HepG2 (cell line): Measurements from ENCODE around the gene SESN2. TPM values are rescaled to one million over a fixed set of nuclear protein-coding genes. Genes with fewer than 3 reads are reported as not detected.

Source experiments
- ATAC-seq: fragments of 200-7000 bp; cut with Tn5 transposase; 3 replicates; pipeline ENCODE4 v1.9.1; 2020; ENCODE audit warnings: mild to moderate bottlenecking, moderate library complexity
- BruUV-seq: library from RNA; stranded (reverse); fragments of 400-500 nt; replicated peaks from 2 replicates; lab custom pipeline; 2021; lab: Mats Ljungman, UMichigan
- CTCF ChIA-PET: fragments of 300-600 bp; formaldehyde crosslinking; extraction: SDS; loops from one replicate; lab custom pipeline; 2021; ENCODE audit warnings: low total read pairs, inconsistent platforms, low intra/inter-chr PET ratio; lab: Yijun Ruan, JAX
- POLR2A ChIA-PET: fragments of 350-600 bp; sonication (Branson Sonifier 250); formaldehyde crosslinking; loops from one replicate; lab custom pipeline; 2020; ENCODE audit warnings: antibody characterized with exemption, inconsistent platforms; lab: Yijun Ruan, JAX
- DNase-seq: peaks from one replicate; pipeline ENCODE4 v3.0.0-alpha.2; 2015; ENCODE audit warnings: low spot score
- FAIRE-seq: peaks from 3 replicates; lab custom pipeline; 2011; peaks lifted over from hg19 to GRCh38; lab: Jason Lieb, UNC
- H2AFZ ChIP-seq: one replicate; pipeline ENCODE4 v1.6.1; 2011; ENCODE audit warnings: low read length, inconsistent platforms
- H3K27ac ChIP-seq: fragments of 300-600 bp; 3 replicates; pipeline ENCODE4 v1.8.0; 2011; ENCODE audit warnings: mixed run types, mild to moderate bottlenecking, mixed read lengths, low read length, inconsistent platforms; ENCODE audit not compliant: insufficient read depth; ENCODE audit errors: extremely low read length
- H3K27me3 ChIP-seq, 2 experiments: fragments of 200-600 bp in 1 of 2; 2 replicates in 1 of 2; 3 replicates in 1 of 2; pipeline versions ENCODE4 v1.6.0 to v1.8.0; 2011; ENCODE audit warnings: low read length in 2 of 2, mild to moderate bottlenecking in 2 of 2, moderate library complexity in 2 of 2, inconsistent platforms in 1 of 2; ENCODE audit not compliant: insufficient read depth in 2 of 2, control insufficient read depth in 1 of 2
- H3K36me3 ChIP-seq, 2 experiments: fragments of 200-600 bp in 1 of 2; replicated peaks in 1 of 2; 2 replicates in 1 of 2; 3 replicates in 1 of 2; pipeline versions ENCODE4 v1.5.1 to v1.8.0; 2011; ENCODE audit warnings: low read length in 2 of 2, inconsistent platforms in 1 of 2; ENCODE audit not compliant: insufficient read depth in 2 of 2, control insufficient read depth in 1 of 2
- H3K4me1 ChIP-seq: 2 replicates; pipeline ENCODE4 v1.5.1; 2012; ENCODE audit warnings: low read length, inconsistent platforms; ENCODE audit not compliant: insufficient read depth
- H3K4me2 ChIP-seq: 2 replicates; pipeline ENCODE4 v1.6.0; 2011; ENCODE audit warnings: low read depth, low read length, inconsistent platforms
- H3K4me3 ChIP-seq, 3 experiments: fragments of 200-600 bp in 1 of 3; sonication (generic), shearing (Covaris generic) in 1 of 3; replicated peaks in 1 of 3; 2 replicates each; pipeline ENCODE4 v1.5.1; 2011 to 2016; ENCODE audit warnings: low read length in 3 of 3, inconsistent platforms in 2 of 3, low read depth in 2 of 3, mild to moderate bottlenecking in 2 of 3, control low read depth in 1 of 3, mixed read lengths in 1 of 3; ENCODE audit not compliant: insufficient read depth in 1 of 3
- H3K79me2 ChIP-seq: one replicate; pipeline ENCODE4 v1.6.1; 2011; ENCODE audit warnings: low read length, inconsistent platforms; ENCODE audit not compliant: insufficient read depth
- H3K9ac ChIP-seq: 2 replicates; pipeline ENCODE4 v1.6.0; 2011; ENCODE audit warnings: mild to moderate bottlenecking, low read depth, low read length, inconsistent platforms; ENCODE audit not compliant: insufficient read depth
- H3K9me3 ChIP-seq: 2 replicates; pipeline ENCODE4 v1.5.1; 2012; ENCODE audit warnings: mild to moderate bottlenecking, low read length
- H4K20me1 ChIP-seq: 2 replicates; pipeline ENCODE4 v1.6.0; 2011; ENCODE audit warnings: inconsistent platforms, mild to moderate bottlenecking, low read length, moderate library complexity; ENCODE audit not compliant: insufficient read depth
- CEBPB ChIP-seq: IDR thresholded peaks from 2 replicates; pipeline ENCODE4 v1.6.1; 2011; ENCODE audit warnings: low read depth, low read length, improper control_type of control experiment, borderline replicate concordance
- CEBPG ChIP-seq: IDR thresholded peaks from 2 replicates; pipeline ENCODE4 v1.6.1; 2016
- MXI1 ChIP-seq: IDR thresholded peaks from 3 replicates; pipeline ENCODE4 v1.6.1; 2012; ENCODE audit warnings: low read depth, low read length, inconsistent platforms, borderline replicate concordance
- POLR2A ChIP-seq, 2 experiments: IDR thresholded peaks; 2 replicates each; pipeline ENCODE4 v1.6.1; 2011; ENCODE audit warnings: low read depth in 2 of 2, low read length in 2 of 2, mild to moderate bottlenecking in 1 of 2, moderate library complexity in 1 of 2; ENCODE audit not compliant: insufficient read depth in 1 of 2
- TCF12 ChIP-seq, 2 experiments: fragments of 450-650 bp in 1 of 2; sonication (generic) in 1 of 2; formaldehyde crosslinking in 1 of 2; IDR thresholded peaks; 2 replicates each; pipeline versions ENCODE4 v1.6.1 to v1.8.0; 2017 to 2022; ENCODE audit warnings: antibody characterized with exemption in 1 of 2, mild to moderate bottlenecking in 1 of 2, missing genetic modification reagents in 1 of 2, moderate library complexity in 1 of 2
- ZNF260 ChIP-seq: sonication (generic); formaldehyde crosslinking; IDR thresholded peaks from 2 replicates; pipeline ENCODE4 v1.4.0; 2020; ENCODE audit warnings: missing genetic modification reagents, low read depth, mild to moderate bottlenecking, borderline replicate concordance
- WGBS: methylation state at CpG from one replicate; pipeline ENCODE4 v1.1.6; 2017; ENCODE audit warnings: low lambda C conversion rate; 5-methylcytosine and 5-hydroxymethylcytosine counted together
- in situ Hi-C: cut with HindIII; loops from 2 replicates; pipeline ENCODE4 v1.10.0; 2017; ENCODE audit warnings: low pct_unique_long_range_greater_than_20kb; ENCODE audit not compliant: extremely low pct_ligation_motif_present
- intact Hi-C: fragments of 100-400 bp; cut with micrococcal nuclease; formaldehyde crosslinking; loops from one replicate; pipeline ENCODE4 v1.10.0; 2022; ENCODE audit not compliant: unreplicated experiment
- polyA plus RNA-seq, 8 experiments: library from polyadenylated mRNA; depleted of rRNA in 3 of 8; stranded (reverse) in 7 of 8; unstranded in 1 of 8; fragments of >200 nt; fragmentation: Illumina TruSeq in 4 of 8; extraction: Trizol in 4 of 8; gene quantifications; 2 replicates each; pipeline versions ENCODE4 v1.2.1 to v1.2.3, GENCODE V29; 2011 to 2016; ENCODE audit warnings: low read depth in 4 of 8, missing spikeins in 1 of 8, mixed read lengths in 1 of 8; ENCODE audit not compliant: insufficient read depth in 1 of 8
- total RNA-seq, 5 experiments: library from RNA; depleted of rRNA; stranded (reverse); fragments of >200 nt; fragmentation: Illumina TruSeq; extraction: Trizol; gene quantifications; 2 replicates each; pipeline ENCODE4 v1.2.3, GENCODE V29; 2016; ENCODE audit warnings: low read depth in 1 of 5
- TF ChIP-seq, protein P1 (sequence below): sonication (generic); formaldehyde crosslinking; IDR thresholded peaks from 2 replicates; pipeline ENCODE4 v1.8.1; 2022; ENCODE audit warnings: low read depth, mild to moderate bottlenecking, missing genetic modification reagents

Gene SESN2
- total and polyA plus RNA-seq, 2 of the 13 experiments (the other 11 are each of a cell fraction or from before 2014, with no cell fraction given), result 13.2 to 19.1 TPM

DNA sequence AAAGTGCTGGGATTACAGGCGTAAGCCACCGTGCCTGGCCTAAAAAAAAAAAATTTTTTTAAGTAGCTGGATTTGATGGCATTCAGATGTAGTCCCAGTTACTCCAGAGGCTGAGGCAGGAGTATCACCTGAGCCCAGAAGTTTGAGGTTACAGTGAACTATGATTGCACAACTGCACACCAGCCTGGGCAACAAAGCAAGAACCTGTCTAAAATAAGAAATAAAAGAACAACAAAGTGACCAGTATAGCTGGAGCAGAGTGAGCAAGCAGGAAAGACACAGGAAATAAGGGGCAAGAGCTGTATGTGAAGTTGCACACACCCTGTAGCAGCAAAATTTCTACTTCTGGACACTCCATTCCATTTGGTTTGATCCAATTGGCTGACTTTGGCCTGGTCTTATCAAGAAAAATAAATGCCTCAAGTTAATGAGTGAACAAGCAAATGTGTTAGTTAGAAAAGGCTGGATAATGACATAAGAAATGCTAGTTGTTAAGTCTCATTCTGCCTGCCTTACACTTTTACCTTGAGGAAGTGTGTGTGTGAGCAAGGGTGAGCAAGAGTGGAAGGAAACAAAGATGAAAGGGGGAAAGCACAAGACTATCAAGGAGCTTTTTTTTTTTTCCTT, 15.5 kb upstream of the SESN2 start:
- Histone ChIP-seq H3K79me2 (no peaks in the 10 kb centered on the region), H3K9me3 (no peaks in the 10 kb centered on the region), H4K20me1 (no peaks in the 10 kb centered on the region), H3K27ac (peak overlapping the region; percentile 27), H3K4me3 (no peak overlapping the region), H3K4me2 (no peak overlapping the region), H3K27me3 (no peaks in the 10 kb centered on the region), H2AFZ (no peak overlapping the region), H3K4me1 (peaks cover 34% of the 10 kb centered on the region), H3K9ac (no peak overlapping the region), H3K36me3 (peaks cover 1 to 2% of the 10 kb centered on the region in 2 experiments; a peak in 2 of 5 replicates)
- no peak for FAIRE-seq
- no peak for ATAC-seq
- POLR2A ChIA-PET, result interaction anchor here (0.6 to 1.3 kb wide), 3 partner anchors 8 to 270 kb away, joined by 3 to 10 read pairs (median 3); partner anchors contain the start of genes ATP5IF1 and PHACTR4
- 100% methylated on average over 2 of the region's 2 CpGs for WGBS
- CTCF ChIA-PET, result no interaction called here
- in situ Hi-C loops, result loop anchor here (25.0 kb wide), 1 partner anchor 344 kb away; the partner anchor contains the start of gene RAB42
- no peak for DNase-seq
- TF ChIP-seq, protein P1, sequence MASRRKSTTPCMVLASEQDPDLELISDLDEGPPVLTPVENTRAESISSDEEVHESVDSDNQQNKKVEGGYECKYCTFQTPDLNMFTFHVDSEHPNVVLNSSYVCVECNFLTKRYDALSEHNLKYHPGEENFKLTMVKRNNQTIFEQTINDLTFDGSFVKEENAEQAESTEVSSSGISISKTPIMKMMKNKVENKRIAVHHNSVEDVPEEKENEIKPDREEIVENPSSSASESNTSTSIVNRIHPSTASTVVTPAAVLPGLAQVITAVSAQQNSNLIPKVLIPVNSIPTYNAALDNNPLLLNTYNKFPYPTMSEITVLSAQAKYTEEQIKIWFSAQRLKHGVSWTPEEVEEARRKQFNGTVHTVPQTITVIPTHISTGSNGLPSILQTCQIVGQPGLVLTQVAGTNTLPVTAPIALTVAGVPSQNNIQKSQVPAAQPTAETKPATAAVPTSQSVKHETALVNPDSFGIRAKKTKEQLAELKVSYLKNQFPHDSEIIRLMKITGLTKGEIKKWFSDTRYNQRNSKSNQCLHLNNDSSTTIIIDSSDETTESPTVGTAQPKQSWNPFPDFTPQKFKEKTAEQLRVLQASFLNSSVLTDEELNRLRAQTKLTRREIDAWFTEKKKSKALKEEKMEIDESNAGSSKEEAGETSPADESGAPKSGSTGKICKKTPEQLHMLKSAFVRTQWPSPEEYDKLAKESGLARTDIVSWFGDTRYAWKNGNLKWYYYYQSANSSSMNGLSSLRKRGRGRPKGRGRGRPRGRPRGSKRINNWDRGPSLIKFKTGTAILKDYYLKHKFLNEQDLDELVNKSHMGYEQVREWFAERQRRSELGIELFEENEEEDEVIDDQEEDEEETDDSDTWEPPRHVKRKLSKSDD (CRISPR knock-in tag), result no peak
- TF ChIP-seq CEBPG (peak; percentile 68), POLR2A (IDR thresholded peaks at IDR 0.05; ENCODE audit: insufficient read depth in 1 of 2, low read depth in 2 of 2, low read length in 2 of 2) (no peak), TCF12 (IDR thresholded peaks at IDR 0.05) (no peak), TCF12 (CRISPR knock-in tag; IDR thresholded peaks at IDR 0.05) (no peak), CEBPB (peak; percentile 63; the same call in 1 of the 2 replicates), ZNF260 (CRISPR knock-in tag) (no peak), MXI1 (no peak)
- intact Hi-C loops, result no loop called here
- BruUV-seq, result no TSS peak
